GM19395 (cell line): ENCODE results near the gene CADM1.

Source experiments
- ATAC-seq: cut with Tn5 transposase; IDR thresholded peaks from one replicate; pipeline ENCODE4 v1.9.1; 2021; ENCODE audit warnings: mild to moderate bottlenecking, moderate library complexity; ENCODE audit not compliant: unreplicated experiment

The CADM1 gene

GRCh38 chr11:115363426-115363825 is 140.8 kb downstream of the CADM1 start:
- ATAC-seq, result no peak

GRCh38 chr11:115362997-115363396 is 141.2 kb downstream of the CADM1 start:
- ATAC-seq, result no peak

GRCh38 chr11:115361025-115361424 is 143.2 kb downstream of the CADM1 start:
- no peak for ATAC-seq

DNA sequence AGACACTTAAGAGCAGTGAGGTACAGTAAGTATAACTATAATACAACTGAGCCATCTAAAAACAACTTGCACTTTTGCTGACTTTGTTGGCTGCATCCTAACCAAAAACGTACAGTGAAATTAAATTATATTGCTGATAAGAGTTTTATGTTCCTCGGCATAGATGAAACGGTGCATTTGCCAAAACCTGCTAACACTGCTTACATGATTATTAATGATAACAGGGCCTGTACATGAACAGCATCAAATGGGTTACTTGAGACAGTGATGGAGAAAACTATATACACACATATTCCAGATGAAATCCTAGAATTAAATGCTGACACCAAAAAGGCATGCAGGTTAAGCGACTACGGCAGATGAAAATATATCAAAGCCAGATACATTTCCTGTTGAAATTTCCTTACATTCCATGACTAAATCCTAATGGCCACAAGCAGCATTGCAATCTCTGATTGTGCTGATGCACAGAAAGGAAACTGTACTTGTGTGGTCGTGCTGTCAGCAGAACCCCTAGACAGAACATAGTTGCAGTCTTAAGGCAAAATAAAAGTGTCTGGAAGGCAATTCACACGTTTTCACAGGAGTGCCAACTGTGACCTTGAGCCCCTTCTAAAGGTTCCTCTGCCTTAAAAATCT is 143.9 kb downstream of the CADM1 start:
- ATAC-seq, result no peak

DNA sequence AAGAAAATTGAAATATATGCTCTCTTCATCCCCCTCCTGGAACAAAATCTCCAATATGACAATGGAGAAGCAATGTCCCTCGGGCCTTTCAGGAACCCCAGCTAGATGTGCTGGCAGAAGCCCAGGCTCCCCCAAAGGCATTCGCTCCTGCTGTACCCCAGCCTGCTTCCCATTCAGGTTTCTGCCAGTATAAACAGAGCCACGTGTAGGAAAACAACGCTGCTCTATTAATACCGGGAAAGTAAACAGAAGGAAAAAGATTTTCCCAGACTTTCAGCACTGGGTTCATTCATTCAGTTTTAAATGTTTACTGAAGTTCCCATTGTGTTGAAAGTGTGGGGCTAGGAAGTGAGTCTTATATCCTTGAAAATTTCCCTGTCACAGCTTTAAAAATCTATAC is 147.1 kb downstream of the CADM1 start:
- no peak for ATAC-seq

- ATAC-seq, result no peak
Observed at GRCh38 chr11:115352805-115353485, 151.3 kb downstream of the CADM1 start.

DNA sequence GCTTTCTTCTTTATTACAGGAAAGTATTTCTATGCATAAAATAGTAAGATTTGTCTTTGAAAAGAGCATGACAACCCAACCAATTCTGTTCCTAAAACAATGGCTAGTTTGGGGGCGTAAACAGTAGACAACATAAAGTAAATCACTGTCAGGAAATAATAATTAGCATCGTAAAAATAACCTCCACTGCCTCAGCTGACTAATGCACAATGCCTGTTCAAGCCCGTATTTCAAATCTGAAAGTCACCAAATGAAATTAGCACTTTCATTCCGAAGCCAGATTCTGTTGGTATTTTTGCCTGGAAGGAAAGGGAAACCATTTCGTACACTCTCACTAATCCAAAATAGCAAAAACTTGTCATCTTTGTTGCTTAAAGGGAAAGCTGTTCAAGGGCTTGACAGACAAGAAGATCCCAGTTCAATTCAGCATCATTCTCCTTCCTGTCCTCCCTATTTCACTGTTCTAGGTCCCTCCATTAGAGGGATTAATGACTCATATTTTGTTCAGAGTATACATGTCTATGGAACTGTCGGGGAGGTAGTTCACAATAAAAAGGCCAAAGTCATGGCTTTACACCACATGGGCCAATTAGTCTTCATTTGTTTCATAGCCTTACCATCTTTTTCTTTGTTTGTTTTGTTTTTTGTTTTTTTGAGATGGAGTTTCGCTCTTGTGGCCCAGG is 154.7 kb downstream of the CADM1 start:
- ATAC-seq, result no peak

GRCh38 chr11:115348416-115348815 is 155.8 kb downstream of the CADM1 start:
- no peak for ATAC-seq

DNA sequence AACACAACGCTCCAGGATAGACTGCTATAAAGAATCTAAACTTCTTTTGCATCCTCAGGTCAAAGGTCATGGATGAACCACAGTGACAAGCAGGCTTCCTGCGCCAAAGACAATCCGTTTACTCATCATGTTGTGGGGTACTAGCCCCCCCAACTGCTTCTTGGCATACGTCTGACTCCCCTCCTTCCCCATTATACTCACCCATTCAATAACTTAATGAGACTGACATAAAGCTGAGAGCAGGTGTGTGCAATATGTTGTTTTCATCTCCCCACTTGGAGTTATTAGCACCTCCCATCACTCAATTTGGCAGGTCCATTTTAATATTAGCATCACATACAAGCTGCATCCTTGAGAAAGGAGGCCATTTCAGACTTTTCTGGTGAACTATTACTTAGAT is 157.1 kb downstream of the CADM1 start:
- ATAC-seq, result no peak

GRCh38 chr11:115345840-115346239 is 158.4 kb downstream of the CADM1 start:
- no peak for ATAC-seq

- no peak for ATAC-seq
Observed at GRCh38 chr11:115345361-115345760, 158.9 kb downstream of the CADM1 start.

DNA sequence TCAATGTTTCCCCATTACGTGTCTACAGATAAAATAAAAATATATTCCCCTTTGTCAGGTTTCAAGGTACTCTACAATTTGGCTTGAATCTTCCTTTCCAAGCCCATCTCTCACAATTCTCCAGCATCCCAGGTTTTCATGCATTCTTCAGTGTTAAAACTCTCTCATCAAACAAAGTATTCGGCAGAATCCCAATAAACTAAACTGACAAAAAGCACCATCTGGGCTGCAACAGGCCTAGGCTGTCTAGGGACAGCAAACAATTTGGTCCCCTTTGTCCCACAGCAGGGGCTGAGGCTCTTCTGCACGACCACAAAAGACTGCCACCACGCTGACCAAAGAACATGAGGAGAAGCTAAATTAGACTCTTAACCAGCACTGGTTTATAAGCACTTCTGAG is 159.4 kb downstream of the CADM1 start:
- ATAC-seq, result no peak

- no peak for ATAC-seq
Observed at GRCh38 chr11:115342142-115342541, 162.1 kb downstream of the CADM1 start.

- no peak for ATAC-seq
Observed at GRCh38 chr11:115340874-115341273, 163.3 kb downstream of the CADM1 start.

GRCh38 chr11:115338476-115338875 is 165.7 kb downstream of the CADM1 start:
- no peak for ATAC-seq

DNA sequence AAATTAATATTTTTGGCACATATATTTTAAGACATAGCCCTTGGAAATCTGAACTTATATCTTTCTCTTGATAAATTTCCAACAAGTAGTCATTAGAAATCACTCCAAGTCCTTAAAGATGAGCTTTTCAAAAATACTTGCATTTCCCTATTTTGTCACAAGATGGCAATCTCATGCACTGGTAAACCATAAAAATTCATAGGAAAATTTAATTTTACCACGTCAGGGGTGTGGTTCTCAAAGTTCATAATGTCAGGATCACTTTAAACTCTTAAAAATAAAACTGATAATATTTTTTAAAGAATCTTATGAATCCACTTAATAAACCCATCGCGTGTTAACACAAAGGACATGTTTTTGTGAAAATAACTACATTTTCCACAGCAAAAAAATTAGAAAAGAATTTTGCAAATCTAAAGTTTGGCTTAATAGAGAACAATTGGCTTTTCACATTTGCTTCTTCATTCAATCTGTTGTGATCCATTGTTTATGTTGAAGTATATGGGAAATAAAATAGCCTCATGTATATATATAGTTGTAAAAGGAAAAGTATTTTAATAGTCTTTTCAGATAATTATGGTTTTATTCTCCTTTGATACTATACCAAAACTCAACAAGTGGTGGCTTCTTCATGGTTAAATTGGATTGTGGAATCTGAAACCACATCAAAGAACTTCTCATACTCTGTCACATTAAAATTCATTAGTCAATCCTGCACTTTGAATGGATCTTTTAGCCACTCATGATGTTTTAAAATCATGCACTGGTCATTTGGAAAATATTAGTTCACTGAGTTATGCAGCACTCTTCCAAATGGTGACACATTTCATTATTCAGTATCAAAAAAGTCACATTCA is 169.1 kb downstream of the CADM1 start:
- no peak for ATAC-seq

DNA sequence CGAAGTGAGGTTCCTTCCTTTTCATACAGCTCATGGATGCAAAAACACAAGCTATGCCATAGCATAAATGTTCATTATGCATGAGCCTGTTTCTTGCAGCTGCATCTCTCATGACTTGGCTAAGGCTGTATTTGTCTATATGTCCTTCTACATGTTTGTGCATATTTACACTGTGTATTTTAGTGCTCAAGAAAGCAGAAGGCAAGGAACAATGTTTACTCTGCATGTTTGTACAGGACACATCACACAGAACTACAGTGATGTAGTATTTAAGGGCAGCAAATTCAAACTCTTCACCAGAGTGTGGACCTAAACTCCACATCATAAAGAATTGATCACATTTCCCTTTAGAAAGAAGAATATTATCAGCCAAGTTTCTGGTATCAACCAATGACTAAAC is 170.3 kb downstream of the CADM1 start:
- no peak for ATAC-seq

GRCh38 chr11:115333121-115333520 is 171.1 kb downstream of the CADM1 start:
- no peak for ATAC-seq

DNA sequence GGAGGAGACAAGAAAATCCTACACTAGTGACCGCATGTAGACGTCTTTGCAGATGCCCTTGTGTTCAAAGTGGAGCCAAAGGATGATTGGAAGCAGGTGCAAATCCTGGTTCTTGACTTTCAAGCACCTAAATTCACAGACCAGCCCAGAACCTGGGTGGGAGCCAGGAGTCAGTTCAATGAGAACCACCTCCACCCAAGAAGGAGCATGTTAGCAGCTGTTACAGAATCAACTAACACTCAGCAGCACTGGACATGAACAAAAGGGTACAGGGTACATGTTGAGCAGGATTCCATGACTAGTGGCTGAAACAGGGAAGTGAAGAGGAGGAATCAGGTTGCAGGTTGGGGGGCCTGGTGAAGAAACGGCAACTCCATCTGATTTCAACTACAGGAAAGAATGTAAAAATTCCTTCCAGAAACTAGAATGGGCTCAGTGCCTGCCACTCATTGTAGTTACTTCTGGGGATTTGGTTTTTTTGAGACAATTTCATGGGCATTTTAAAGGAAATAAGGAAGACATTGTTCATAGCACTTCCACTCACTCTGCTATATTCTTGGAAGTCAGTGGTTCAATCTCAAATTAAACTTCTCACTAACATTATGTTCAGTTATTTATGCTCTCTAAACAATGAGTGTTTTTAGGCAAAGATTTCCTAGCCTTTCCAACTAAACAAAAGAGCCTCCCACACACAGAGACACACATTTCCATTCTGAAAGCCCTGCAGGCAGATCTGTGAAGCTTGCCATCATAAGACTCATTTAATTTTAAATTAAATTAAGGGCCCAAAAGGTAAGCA is 173.3 kb downstream of the CADM1 start:
- no peak for ATAC-seq

DNA sequence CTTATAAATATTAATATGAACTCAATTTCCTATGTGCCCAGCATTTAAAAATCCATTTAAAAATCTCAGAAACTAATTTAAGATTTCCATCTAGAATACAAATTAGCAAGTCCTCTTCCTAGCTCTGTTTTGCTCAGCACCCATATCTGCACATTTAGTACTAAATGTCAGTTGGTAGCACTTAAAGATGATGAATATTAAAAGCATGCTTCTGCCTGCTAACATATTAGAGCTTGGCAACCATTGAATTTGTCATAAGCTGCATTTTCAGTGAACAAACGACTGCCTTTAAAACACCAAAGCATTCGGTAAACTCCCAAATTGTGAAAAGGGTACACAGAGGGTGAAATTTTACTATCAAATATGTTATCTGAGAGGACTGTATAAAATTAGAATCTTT is 177.7 kb downstream of the CADM1 start:
- no peak for ATAC-seq

- no peak for ATAC-seq
Observed at GRCh38 chr11:115325523-115325922, 178.7 kb downstream of the CADM1 start.
